ENCODE measurements around the gene SOWAHC.
"Not testable (repeated sequence)": the region's sequence is repeated elsewhere in the genome, so short reads cannot be mapped to it uniquely, and the experiment has no call there.

Gene SOWAHC, protein sequence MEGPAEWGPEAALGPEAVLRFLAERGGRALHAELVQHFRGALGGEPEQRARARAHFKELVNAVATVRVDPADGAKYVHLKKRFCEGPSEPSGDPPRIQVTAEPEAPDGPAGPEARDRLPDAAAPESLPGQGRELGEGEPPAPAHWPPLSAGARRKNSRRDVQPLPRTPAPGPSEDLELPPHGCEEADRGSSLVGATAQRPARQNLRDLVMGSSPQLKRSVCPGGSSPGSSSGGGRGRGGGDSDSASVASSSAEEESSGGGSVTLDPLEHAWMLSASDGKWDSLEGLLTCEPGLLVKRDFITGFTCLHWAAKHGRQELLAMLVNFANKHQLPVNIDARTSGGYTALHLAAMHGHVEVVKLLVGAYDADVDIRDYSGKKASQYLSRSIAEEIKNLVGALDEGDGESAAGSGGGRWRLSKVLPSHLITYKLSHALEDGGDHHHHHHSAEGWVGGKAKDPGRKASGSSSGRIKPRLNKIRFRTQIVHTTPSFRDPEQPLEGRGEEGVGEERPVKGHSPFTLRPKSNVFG

DNA sequence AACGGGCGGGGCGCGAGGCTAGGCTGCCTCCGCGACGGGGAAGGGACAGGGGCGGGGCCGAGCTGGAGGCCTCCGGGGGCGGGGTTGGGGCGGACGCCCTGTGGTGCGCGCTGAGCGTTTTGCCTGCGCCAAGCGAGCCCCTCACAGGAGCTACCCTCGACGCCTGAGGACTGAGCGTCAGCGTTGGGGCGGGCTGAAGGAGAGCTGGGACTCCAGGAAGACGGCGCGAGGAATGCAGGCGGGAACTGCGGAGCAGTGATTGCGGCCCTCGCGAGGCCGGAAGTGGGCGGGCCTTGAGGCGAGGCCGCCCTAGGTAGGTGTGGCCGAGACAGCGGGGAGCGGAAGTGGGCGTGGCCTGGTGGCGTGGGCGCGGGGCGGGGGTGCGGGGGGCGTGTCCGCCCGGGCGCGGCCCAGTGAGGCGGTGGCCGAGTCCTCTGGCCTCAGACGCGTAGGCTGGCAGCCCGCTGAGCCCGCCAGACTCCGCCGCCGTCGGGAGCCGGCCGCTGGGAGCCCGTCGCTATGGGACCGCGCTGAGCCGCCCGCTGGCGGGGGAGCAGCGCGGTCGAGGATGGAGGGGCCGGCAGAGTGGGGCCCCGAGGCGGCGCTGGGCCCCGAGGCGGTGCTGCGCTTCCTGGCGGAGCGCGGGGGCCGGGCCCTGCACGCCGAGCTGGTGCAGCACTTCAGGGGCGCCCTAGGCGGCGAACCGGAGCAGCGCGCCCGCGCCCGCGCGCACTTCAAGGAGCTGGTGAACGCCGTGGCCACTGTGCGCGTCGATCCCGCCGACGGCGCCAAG is at the start of gene SOWAHC, which contains the start of gene SEPTIN10:
Gene SOWAHC (plus strand): TSS at position 443 of the 793 bp plus-strand sequence. CDS start 126 bp downstream, at position 569.
Gene SEPTIN10 (minus strand): TSS at position 45 of the 793 bp plus-strand sequence. CDS start 139 bp downstream, outside the sequence.
- DNase-seq (ENCODE audit: low spot score), result peak; percentile 98
- FAIRE-seq, result peak; percentile 99

DNA sequence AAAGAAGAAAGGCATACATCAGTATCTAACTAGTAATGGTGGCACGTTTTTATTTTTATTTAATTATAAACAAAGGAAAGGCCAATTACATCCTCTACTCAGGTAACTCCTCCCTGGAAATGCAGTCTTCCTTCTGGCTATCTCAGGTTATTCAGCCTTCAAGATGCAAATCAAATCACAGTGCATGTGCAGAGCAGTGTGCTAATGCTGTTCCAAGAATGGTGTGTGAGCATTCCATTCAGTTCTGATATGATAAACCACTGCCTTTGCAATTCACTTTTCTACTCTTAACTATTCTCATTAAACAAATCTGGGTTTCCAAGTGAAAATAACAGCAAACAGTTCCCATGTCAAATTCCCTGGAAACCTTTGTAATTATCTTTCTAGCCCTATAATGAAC is 38.8 kb upstream of the SOWAHC start:
- DNase-seq (ENCODE audit: low spot score) (no peak), FAIRE-seq (peak; percentile 20)

DNA sequence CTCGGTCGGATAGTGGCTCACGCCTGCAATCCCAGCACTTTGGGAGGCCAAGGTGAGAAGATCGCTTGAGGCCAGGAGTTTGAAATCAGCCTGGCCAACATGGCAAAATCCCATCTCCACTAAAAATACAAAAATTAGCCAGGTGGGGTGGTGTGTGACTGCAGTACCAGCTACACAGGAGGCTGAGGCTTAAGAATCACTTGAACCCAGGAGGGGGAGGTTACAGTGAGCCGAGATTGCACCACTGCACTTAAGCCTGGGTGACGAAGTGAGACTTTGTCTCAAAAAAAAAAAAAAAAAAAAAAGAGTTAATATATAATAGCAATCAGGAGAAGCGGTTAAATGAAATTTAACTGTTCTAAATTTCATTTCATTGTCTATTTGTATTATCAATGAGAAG is 36.5 kb upstream of the SOWAHC start:
- not testable (repeated sequence) for DNase-seq (ENCODE audit: low spot score); FAIRE-seq

DNA sequence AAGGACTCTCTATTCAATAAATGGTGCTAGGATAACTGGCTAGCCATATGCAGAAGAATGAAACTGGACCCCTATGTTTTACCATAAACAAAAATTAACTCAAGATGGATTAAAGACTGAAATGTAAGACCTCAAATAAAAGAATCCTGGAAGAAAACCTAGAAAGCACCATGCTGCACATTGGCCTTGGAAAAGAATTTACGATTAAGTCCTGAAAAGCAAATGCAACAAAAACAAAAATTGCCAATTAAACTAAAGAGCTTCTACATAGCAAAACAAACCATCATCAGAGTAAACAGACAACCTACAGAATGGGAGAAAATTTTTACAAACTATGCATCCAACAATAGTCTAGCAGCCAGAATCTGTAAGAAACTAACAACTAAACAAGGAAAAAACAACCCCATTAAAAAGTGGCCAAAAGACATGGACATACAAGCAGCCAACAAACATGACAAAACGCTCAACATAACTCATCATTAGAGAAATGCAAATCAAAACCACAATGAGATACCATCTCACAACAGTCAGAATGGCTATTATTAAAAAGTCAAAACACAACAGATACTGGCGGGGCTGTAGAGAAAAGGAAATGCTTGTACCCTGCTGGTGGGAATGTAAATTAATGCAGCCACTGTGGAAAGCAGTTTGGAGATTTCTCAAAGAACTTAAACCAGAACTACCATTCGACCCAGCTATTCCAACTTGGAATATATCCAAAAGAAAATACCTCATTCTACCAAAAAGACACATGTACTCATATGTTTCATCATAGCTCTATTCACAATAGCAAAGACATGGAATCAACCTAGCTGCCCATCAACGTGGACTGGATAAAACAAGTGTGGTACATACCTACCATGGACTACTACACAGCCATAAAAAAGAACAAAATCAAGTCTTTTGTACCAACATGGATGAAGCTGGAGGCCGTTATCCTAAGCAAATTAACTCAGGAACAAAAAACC is 31.0 kb upstream of the SOWAHC start:
- DNase-seq (ENCODE audit: low spot score), result no peak
- FAIRE-seq, result peak; percentile 69

DNA sequence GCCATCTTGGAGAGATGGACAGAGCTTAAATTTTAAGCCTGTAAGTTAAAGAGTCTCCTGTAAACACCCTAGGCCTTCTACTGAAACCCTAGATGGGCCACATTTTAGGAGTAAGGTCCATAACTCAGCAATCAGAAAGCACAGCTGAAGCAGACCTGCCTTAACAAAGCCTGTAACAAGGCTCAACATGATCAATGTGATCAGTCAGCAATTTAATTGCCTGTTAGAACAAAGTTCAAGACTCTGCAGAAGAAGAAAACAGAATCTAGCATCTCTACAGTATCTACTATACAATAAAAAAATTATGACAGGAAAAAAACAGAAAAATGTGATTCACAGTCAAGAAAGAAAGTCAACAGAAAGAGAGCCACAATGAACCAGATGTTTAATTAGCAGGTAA is 27.5 kb upstream of the SOWAHC start:
- no peak for DNase-seq (ENCODE audit: low spot score)
- no peak for FAIRE-seq

DNA sequence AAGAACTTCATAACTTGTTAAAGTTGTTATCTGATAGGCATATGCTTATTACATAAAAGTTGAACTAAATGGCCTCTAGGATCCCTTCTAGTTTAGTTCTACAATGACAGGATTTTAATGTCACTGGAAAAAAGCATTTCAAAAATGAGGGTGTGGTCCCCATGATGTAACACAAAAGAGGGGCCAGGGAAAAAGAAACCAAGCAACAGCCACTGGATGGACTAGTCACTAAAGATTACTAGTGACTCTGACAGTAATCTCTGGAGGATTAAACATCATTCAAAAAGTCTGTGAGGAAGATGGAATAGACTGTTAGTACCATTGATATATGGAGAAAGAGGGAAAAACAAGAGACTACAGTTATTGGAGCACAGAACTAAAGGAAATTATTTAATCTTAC is 23.0 kb upstream of the SOWAHC start:
- DNase-seq (ENCODE audit: low spot score), result no peak
- no peak for FAIRE-seq

DNA sequence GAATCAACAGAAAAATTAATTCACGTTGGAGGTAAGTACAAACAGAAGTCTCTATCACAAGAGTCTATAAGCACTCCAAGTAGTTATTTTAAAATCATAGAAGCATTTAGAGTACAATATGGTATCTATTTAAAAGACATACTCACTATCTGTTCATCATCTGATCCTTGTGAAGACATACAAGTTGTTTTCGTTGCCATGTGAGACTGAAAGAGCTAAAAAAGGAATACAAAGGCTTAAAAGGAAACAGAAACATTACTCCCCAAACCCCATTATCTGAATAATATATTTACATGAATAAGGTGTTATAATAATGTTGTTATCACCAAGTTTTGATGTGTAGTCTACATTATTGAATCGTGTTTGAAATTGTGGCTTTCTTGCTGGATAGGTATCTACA is 21.3 kb upstream of the SOWAHC start:
- FAIRE-seq (no peak), DNase-seq (ENCODE audit: low spot score) (no peak)

DNA sequence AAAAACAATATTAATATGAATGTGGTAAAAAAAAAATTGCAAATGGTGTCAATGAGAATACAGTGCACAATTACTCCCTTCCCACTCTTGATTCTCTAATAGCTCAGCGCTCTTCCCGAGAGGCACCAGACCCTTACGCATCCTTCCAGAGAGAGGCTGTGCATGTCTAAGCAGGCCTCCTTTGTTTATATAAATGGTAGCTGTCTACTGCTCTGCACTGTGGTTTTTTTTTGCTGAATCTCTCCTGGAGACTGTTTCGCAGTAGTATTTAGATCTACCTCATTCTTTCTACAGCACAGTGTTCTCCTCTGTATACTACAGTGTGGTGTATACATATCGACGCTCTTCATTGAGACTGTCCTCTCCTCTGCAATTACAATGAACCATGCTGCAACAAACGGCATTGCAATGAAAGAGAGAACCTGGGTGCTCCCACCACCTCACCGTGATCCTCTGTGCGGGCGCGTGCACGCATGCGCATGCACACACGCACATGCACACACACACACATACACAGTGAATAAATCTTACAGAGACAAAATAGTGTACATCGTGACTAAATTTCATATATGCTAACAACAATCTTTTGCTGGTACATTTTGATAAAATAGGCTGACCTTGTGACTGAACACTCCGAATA is 19.8 kb upstream of the SOWAHC start:
- FAIRE-seq (no peak), DNase-seq (ENCODE audit: low spot score) (no peak)

DNA sequence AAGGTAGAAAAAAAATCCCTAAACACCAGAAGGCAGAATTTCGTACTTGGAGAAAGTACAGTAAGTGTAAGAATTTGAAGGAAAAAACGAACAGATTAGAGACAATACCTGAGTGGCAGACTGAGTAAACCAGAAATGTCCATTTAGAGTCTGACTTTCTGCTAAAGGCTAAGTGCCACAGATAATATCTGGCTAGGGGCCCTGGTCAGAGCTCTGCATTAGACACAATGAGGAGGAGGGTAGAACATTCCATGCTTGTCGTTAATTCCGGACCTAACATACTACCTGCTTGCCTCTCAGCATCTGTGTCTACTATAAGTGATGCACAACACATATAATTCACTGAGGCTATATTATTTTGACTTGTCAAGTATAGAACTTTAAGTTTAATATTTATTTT is 18.5 kb upstream of the SOWAHC start:
- FAIRE-seq (no peak), DNase-seq (ENCODE audit: low spot score) (no peak)

DNA sequence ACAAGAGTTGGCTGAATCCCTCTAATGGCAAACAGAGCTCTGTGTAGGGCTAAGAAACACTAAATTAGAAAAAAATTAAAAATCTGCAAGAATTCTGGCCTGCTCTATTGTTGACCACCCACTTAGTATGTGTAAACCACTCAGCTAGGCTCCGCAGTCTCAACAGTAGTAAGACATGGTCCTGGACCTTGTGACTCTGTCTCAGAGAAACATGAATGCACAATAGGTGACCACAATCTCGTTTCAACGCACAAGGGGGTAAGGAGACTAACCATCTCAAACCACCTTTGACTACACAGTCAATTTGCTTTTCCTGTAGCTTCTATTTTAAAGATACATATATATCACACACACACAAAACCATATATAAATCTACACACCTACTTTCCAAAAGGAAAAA is 16.9 kb upstream of the SOWAHC start:
- FAIRE-seq (no peak), DNase-seq (ENCODE audit: low spot score) (no peak)

DNA sequence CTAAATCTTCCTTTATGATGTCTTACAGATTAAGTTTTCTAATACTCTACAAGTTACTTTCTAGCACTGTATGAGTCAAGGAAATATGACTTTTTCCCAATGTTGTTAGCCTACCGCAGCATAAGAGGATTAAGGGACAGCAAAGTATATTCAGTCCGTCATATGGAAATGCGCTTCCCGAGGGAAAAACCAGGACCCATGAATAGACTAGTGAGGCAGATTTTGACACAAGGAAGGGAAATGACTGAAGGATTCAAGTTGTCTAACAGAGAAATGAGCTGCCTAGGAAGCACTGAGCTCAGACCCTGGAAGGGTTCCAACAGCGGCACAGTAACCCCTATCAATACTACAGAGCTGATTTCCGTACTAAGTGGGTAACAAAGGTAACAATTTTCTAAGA is 12.4 kb upstream of the SOWAHC start:
- FAIRE-seq (no peak), DNase-seq (ENCODE audit: low spot score) (no peak)

DNA sequence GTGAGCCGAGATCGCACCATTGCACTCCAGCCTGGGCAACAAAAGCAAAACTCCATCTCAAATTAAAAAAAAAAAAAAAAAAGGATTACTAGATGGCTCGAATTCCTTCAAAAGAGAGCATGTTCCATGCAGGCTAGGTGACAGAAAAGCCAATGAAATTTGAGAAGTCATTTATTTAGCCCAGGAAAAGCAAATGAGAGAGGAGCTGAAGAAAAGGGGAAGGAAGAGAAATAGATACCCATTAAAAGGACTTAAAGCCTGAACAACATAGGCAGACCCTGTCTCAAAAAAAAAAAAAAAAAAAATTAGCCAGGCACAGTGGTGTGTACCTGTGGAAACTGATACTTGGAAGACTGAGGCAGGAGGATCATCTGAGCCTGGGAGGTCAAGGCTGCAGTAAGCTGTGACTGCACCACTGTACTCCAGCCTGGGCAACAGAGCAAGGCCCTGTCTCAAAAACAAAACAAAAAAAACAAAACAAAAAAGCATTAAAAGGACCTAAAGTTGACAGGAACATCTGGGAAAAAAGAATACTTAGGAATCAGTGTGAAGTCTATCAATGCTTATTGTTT is 11.5 kb upstream of the SOWAHC start:
- DNase-seq (ENCODE audit: low spot score) (no peak), FAIRE-seq (no peak)

DNA sequence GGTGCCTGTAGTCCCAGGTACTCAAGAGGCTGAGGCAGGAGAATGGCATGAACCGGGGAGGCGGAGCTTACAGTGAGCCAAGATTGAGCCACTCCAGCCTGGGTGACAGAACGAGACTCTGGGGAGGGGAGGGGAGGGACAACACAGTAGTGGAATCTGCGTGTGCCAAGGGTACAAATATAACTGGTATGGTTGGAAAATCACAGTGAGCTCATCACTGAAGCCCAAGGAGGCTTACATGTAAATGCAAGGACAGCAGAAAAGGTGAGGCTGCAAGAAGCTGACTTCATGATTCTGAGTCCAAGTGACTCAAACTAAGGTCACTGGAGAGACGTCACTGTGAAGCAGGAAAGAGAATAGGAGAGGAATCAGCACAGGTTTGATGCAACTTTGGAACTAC is 9.6 kb upstream of the SOWAHC start:
- FAIRE-seq (no peak), DNase-seq (ENCODE audit: low spot score) (peak; percentile 34)

DNA sequence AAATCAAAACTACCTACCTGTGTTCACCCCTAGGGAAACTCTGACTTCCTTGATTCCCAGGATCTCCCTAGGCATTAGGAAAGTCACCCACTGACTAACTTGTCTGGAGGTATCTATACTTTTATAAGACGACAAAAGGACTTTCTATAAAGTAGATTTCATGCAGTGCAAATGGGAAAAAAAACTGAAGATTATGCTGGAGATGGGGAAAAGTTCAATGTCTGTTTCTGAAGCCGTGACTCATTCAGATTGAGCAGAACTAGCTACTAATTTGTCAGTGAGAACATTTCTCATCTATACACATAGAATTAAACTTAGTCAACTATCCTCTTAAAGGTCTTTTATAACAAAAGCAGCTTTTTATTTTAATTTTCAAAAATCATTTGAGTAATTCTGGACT is 6.4 kb upstream of the SOWAHC start:
- DNase-seq (ENCODE audit: low spot score), result no peak

DNA sequence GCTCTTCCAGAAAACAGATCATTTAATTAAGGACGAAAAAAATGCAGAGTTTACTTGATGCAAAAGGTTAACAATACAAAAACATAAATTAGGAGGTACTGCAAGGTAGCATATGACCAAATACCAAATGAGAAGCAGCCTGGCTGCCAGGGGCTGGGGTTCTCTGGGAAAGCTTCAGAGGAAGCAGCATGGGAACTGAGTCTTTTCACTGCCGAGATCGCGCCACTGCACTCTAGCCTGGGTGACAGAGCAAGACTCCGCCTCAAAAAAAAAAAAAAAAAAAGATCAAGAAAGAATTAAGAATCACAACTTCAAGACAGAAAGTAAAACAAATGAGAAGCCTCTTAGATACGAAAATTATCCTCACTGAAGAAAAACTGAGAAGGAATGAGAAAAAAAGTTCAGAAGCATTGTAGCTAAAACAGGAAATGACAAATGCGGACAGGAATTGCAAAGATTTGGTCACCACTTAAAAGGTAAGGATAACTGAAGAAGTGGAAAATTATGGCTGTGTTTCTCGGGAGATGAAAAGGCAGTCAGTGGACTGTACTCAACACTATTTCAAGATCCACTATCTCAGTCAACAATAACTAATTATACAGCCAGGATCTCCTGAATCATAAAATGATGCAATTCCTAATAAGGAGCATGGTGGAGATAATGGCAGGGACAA is 4.7 kb upstream of the SOWAHC start:
- DNase-seq (ENCODE audit: low spot score) (peak; percentile 31), FAIRE-seq (no peak)

More for the DNA sequence above, 6.4 kb upstream of the SOWAHC start:
- FAIRE-seq, result no peak

DNA sequence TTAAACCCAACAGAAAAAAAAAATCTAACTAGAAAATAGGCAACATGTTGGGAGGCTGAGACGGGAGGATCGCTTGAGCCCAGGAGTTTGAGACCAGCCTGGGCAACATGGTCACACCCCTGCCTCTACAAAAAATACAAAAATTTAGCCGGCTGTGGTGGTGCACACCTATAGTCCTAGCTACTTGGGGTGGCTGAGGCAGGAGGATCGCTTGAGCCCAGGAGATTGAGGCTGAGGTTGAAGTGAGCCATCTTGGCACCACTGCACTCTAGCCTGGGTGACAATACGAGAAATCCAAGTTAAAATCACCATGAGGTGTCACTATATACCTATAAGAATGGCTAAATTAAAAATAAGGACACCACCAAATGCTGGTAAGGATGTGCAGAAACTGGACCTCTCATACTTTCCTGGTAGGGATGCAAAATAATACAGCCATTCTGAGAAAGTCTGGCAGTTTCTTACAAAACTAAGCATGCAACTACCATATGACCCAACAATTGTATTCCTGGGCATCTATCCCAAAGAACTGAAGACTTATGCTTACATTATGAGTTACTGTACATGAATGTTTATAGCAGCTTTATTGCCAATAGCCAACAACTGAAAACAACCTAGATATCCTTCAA is 2.6 kb upstream of the SOWAHC start:
- DNase-seq (ENCODE audit: low spot score), result no peak
- FAIRE-seq, result no peak

DNA sequence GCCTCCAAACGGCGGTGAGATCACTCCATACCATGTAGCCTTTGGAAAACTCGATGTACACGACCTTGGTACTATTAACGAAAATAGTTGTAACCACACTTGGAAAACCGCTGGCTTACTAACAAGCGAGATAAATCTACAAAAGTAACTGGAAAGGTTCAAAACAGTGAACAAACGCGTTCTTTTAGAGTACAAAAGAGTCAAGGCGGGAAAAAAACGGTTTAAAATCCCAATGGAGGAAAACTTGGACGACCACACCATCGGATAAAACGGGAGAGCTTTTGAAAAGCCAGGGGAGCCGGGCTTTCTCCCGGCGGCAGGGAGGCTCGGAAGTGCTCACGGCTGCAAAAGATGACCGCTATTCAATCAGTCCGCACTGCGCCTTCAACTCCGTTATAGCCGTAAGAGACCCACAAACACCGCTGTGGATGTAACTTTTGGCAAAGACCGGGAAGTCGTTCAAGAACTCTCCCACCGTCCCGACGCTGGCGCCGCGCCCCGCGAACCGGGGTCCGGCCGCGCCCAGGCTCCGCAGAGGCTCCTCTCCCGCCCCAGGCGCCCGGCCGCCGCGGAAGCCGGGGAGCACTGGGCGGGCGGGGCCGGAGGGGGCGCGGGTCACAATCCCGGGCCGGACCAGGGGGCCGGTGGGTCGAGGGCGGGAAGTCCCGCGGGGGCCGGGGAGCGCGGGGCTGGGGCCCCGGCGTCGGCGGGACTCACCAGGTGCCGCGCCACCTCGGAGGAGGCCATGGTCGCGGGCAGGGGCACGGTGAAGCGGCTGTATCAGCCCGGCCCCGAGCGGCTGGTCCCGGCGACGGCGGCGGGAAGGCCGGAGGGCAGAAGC is 863 bp upstream of the SOWAHC start:
- FAIRE-seq (no peak), DNase-seq (ENCODE audit: low spot score) (peak; percentile 53)

Data from urothelium cell line (cell line).